GM21529 (cell line): ENCODE data around the gene FTCD.

Source experiments
- ATAC-seq: cut with Tn5 transposase; IDR thresholded peaks from one replicate; pipeline ENCODE4 v1.9.1; 2021; ENCODE audit not compliant: unreplicated experiment

The FTCD gene

DNA sequence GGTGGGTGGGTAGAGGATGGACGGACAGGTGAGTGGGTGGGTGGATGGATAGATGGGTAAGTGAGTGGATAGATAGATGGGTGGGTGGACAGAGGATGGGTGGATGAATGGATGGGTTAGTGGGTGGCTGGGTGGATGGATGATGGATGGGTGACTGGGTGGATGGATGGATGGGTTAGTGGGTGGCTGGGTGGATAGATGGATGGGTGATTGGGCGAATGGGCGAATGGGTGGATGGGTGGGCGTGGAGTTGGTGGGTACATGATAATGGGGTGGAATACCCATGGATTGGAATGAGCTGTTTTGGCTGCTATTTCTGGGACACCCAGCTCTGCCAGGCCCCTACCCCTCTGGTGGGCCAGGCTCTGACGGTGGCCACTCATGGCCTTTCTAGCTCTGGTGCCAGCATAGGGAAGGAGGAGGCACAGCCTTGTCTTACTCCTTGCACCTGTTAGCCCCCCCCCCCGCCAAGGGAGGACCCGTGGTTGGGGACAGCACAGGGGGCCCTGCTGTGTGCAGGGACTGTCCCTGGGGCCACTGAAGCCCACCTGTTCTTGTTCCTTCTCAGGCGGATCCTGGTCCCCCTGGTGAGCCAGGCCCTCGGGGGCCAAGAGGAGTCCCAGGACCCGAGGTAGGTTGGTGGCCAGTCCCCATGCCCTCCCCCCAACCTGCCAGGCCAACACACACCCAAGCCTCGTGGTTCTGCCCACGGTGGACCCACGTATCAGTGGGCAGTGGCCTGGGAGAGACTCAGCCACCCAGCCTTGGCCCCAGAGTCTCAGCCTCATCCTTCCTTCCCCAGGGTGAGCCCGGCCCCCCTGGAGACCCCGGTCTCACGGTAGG is 31.1 kb downstream of the FTCD start:
- ATAC-seq: no peak

DNA sequence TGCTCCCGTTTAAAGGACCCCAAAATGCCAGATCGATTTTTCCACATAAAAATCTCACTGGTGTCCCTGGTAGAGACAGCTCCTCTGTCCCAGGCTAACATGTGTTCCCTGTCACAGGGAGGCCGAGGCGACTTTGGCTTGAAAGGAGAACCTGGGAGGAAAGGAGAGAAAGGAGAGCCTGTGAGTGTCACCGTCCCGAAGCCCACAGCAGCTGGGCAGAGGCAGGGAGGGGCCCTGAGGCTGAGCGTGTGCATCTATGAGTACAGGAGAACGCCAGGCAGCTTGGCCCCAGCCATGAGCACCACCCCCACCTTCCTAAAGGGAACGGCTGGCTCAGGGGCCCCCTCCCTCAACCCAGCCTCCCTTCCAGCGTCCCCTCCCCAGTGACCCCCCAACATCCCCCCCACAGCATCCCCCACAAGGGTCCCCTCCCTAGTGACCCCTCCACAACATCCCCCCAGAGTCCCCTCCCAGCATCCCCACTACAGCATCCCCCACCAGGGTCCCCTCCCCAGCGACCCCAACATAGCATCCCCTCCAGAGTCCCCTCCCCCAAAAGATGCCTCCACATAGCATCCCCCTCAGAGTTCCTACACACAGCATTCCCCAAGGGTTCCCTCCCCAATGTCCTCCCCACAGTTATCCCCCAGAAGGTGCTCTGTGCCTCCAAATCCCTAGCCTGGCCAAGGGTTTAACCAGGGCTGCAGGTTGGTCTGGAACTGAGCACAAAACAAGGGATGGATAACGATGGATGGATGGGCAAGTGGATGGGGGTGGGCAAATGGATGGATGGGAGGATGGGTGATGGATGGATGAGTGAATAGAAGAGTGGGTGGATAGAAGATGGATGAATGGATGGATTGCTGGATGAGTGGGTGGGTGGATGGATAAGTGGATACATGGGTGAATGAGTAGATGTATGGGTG is 32.4 kb downstream of the FTCD start:
- ATAC-seq: no peak

DNA sequence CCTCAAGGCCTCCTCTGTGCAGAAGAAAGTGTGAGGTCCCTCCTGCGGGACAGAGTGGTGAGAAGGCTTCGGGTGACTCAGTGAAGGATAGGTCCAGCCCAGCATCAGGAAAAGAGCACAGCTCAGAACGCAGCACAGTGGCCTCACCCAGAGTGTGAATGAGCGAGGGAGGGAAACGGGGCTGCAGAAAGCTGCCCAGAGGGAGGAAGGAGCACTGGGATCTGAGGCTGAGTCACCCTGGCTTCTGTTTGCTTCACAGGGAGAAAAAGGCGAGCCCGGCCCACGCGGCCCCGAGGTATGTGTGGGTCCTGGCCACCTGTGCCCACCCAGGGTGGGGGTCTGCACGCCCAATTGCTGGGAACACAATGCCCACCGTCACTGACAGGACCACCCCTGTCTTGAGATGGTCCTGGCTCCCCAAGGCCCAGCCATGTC is 33.1 kb downstream of the FTCD start:
- ATAC-seq: no peak

- no peak for ATAC-seq
Observed at GRCh38 chr21:46121286-46122221, 33.8 kb downstream of the FTCD start.

DNA sequence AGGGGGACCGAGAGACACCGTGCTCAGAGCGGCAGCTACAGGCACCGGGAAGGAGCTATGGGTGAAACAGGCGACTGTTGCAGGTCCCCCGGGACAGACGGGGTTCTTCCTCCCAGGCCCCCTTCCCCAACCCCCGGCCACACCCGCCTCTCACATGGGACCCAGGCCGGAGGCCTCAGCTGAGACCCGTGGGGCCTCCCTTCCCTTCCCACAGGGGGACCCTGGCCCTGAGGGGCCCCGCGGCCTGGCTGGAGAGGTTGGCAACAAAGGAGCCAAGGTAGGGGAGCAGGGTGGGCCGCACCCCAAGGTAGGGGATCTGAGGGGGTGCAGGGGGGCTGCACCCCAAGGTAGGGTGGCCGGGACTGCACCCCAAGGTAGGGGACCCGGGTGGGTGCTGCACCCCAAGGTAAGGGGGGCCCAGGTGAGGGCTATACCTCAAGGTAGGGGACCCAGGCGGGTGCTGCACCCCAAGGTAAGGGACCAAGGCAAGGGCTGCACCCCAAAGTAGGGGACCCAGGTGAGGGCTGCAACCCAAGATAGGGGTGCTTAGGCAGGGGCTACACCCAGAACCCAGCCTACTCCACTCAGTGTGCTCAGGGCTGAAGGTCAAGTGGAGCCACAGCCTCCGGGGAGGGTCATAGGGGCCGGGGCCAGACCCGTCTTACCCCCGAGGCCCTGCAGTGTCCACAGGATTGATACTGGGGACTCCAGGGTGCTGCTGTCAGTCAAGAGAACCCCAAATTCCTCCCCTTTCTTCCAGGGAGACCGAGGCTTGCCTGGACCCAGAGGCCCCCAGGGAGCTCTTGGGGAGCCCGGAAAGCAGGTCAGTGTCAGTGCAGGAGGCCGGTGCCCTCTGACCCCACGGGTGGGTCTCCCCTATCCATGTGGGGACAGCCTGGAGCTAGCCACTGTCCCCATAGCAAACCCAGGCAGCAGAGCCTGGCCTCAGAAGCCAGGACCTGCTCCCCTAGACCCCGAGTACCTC is 34.8 kb downstream of the FTCD start:
- no peak for ATAC-seq

- ATAC-seq: no peak
Observed at GRCh38 chr21:46119637-46120271, 35.6 kb downstream of the FTCD start.

GRCh38 chr21:46119144-46119636 is 36.2 kb downstream of the FTCD start:
- no peak for ATAC-seq

GRCh38 chr21:46118316-46119143 is 36.8 kb downstream of the FTCD start:
- ATAC-seq: no peak

DNA sequence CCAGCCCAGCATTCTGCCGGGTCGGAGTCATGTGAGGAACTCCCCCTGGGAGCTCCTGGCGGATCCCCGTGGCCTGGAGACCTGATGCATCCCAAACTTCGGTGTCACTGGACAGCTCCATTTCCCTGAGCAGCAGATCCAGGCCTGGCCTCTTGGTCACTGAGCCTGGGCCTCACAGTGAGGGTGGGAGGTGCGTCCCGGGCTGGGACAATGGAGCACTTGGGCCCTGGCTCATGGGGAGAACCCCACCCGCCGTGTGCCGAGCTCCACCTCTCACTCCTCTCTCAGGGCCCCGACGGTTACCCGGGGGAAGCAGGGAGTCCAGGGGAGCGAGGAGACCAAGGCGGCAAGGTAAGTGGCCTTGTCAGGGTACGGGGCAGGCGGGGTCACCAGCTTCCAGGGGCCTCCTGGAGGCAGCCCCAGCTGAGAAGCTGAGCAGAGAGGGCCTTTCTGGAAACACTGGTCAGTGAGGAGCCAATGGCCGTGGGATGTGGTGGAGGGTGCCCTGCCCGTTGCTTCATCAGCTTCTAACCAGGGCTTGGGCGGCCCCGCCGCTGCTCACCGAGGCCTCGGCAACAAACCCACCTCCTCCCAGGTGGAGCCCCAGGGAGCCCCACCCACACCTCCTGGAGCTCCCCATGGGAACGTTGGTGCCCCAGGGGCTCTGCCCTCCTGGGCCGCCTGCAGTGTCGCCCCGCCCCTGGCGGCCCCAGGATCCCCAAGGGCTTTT is 37.6 kb downstream of the FTCD start:
- ATAC-seq: no peak

- no peak for ATAC-seq
Observed at GRCh38 chr21:46116776-46117585, 38.4 kb downstream of the FTCD start.

- no peak for ATAC-seq
Observed at GRCh38 chr21:46116189-46116775, 39.1 kb downstream of the FTCD start.

DNA sequence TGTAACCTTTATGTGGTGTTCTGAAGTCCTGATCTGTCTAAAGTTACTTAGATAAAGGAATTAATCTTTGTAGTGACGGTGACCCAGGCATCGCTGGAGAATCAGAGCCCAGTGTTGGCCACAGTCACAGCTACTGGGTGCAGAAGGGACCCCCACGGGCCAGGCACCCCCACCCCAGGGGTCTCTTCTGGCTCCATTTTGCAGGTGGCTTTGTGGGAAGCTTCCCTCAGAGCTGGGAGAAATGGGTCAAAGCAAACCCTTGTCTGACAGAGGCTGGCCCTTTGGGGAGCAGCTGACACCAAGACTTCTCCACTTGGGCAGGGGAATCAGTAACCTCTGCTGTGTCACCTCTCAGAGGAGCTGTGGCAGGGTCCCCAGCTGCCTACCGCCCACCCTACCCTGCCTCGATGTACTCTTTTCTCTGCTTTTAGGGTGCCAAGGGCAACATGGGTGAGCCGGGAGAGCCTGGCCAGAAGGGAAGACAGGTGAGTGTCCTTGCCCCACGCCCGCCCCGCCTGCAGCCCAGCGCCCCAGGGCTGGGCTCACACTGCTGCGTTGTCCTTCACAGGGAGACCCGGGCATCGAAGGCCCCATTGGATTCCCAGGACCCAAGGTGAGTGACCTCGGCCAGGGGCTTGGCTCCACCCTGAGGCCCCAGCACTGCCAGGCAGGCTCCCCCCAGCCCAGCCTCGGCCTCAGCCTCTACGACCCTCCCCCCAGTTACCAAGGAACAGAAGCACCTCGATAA is 39.8 kb downstream of the FTCD start:
- ATAC-seq: no peak

- ATAC-seq: no peak
Observed at GRCh38 chr21:46114963-46115362, 40.4 kb downstream of the FTCD start.

GRCh38 chr21:46113497-46114176 is 41.7 kb downstream of the FTCD start:
- ATAC-seq: no peak

DNA sequence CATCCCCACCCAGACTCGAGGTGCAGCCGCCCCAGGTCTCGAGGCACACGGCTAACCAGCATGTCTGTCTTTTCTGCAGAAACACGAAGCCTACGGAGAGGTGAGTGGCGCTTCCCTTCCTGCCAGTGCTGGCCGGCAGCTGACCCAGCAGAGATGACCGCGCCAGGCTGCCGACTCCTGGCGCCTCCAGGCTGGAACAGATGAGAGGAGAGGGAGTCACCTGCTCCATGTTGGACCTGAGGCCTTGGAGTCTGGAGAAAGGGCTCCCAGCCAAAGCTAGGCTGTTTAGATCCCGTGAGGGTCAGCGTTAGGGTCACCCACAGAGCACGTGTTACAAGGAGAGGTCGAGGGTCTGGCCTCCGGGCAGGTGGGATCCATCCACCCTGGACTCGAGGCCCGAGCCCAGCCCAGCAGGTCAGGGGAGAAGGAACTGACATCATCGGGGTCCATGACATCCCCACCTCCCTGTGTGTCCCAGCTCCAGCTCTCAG is 42.6 kb downstream of the FTCD start:
- no peak for ATAC-seq
